CD4-positive, alpha-beta T cell treated with Interleukin-15 for 1 hour (primary cell): ENCODE measurements around the gene E2F3.

Experiments
- DNase-seq: peaks from one replicate; pipeline ENCODE4 v3.0.0-alpha.2; 2020

The E2F3 gene

GRCh38 chr6:20538131-20538662 is 136.5 kb downstream of the E2F3 start:
- DNase-seq: no peak

GRCh38 chr6:20538907-20539306 is 137.2 kb downstream of the E2F3 start:
- no peak for DNase-seq

- no peak for DNase-seq
Measured at GRCh38 chr6:20539387-20539786, 137.7 kb downstream of the E2F3 start.

- DNase-seq: no peak
Measured at GRCh38 chr6:20540683-20541082, 139.0 kb downstream of the E2F3 start.

GRCh38 chr6:20541382-20541781 is 139.7 kb downstream of the E2F3 start:
- no peak for DNase-seq

- DNase-seq: no peak
Measured at GRCh38 chr6:20542927-20543602, 141.4 kb downstream of the E2F3 start.
